Fibroblast of pulmonary artery (primary cell): ENCODE results near the gene STEAP4.

Experiments used
- DNase-seq: peaks from one replicate; pipeline ENCODE4 v3.0.0-alpha.2; 2010; ENCODE audit warnings: low read depth
- H3K4me3 ChIP-seq: replicated peaks from 2 replicates; pipeline ENCODE4 v1.5.1; 2011; ENCODE audit warnings: low read depth, mild to moderate bottlenecking, control low read depth, low read length, moderate library complexity
- TF ChIP-seq, protein P1 (sequence below): IDR thresholded peaks from 2 replicates; pipeline ENCODE4 v1.5.1; 2011; ENCODE audit warnings: mild to moderate bottlenecking, control low read depth, low read length, inconsistent platforms; ENCODE audit errors: missing control alignments

STEAP4 gene

DNA sequence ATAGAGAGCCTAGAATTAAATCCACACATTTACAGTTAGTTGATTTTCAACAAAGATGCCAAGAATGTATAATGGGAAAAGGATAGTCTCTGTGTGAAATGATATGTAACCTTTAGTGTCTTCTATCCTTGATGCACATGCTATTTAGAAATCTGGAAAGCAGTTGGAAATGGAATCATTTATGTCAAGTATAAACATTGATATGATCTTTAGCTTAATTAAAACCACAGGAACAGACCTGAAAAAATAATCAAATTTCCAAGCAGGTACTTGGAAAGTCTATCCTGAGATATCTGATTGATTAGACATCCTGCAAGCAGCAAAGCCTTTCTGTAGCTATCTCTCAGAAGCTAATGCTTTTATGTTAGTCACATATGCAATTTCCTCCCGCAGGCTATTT is 62.4 kb downstream of the STEAP4 start:
- no peak for DNase-seq
- H3K4me3 ChIP-seq = no peak overlapping the region
- TF ChIP-seq, protein P1, sequence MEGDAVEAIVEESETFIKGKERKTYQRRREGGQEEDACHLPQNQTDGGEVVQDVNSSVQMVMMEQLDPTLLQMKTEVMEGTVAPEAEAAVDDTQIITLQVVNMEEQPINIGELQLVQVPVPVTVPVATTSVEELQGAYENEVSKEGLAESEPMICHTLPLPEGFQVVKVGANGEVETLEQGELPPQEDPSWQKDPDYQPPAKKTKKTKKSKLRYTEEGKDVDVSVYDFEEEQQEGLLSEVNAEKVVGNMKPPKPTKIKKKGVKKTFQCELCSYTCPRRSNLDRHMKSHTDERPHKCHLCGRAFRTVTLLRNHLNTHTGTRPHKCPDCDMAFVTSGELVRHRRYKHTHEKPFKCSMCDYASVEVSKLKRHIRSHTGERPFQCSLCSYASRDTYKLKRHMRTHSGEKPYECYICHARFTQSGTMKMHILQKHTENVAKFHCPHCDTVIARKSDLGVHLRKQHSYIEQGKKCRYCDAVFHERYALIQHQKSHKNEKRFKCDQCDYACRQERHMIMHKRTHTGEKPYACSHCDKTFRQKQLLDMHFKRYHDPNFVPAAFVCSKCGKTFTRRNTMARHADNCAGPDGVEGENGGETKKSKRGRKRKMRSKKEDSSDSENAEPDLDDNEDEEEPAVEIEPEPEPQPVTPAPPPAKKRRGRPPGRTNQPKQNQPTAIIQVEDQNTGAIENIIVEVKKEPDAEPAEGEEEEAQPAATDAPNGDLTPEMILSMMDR = no peak

DNA sequence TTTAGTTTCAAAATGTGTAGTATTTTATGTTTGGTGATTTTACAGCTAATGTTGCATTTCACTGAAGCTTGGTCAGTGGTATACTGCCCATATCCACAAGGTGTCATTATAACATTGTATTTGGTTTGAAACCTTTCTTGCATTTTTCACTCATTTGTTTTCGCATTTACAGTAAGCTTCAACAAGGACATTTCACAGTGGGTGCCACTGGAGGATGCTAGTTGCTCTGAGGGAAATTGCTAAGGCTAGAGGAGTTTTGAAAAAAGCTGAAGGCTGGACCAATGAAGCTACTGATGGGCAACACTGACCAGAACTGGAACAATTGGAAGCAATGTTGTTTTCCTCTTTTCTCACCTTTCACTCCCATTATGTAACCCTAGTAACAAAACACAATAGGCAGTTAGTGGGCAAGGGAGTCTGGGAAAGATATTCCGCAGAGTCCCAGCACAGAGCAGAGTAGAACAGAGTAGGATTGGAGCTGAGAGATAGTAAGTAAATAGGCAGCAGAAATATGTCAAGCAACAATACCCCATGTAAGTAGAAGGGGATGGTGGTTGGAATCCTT is 63.3 kb downstream of the STEAP4 start:
- no peak overlapping the region for H3K4me3 ChIP-seq
- DNase-seq = peak; percentile 75
- TF ChIP-seq, protein P1 = peak; percentile 80

DNA sequence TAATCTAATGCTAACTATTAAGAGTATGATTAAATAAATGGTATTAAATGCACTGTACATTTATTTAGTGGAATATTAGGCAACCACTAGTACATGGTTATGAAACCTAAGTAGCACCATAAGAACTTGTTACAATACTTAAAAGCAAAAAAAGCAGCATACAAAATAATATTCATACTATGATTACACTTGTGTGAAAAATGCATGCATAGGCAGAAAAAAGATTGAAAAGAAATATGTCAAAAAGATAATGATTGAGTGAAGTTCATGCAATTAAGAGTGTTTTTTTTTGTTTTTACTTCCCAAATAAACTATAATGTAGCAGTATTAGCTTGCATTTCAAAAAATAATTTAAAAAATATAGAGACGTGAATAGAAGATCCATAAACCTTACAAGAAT is 66.8 kb downstream of the STEAP4 start:
- H3K4me3 ChIP-seq = no peak overlapping the region
- TF ChIP-seq, protein P1 = no peak
- DNase-seq = no peak

DNA sequence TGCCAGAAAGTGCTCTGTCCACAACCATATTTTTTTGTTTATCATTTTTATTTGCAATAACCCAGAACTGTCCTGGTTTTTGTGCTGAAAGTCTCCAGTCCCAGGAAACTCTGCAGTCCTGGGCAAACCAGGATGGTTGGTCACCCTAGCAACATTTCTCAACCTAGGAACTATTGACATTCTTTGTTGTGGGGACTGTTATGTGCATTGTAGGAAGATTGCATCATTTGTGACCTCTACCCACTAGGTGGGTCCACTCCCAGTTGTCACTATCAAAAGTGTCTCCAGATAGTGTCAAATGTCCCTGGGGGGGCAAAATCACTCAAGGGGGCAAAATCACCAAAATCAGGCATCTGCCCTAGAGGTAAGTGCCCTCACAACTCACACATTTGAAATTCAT is 72.9 kb downstream of the STEAP4 start:
- no peak overlapping the region for H3K4me3 ChIP-seq
- TF ChIP-seq, protein P1 = no peak
- DNase-seq = peak; percentile 14

DNA sequence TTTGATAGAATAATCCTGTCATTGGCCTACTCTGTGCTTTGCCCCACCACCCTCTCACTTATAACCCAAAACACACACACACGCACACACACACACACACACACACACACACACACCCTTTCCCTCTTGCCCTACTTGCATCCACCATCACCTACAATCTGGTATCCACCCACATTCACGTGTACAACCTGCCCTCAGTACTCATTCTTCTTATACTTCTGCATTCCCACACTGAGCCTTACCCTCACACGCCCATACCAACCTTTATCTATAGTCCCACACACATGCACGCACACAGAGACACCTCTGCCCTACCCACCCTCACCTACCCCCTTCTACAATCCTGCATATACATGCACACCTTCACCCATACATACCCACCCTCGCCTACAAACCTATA is 76.0 kb downstream of the STEAP4 start:
- TF ChIP-seq, protein P1 = no peak
- no peak for DNase-seq
- no peak overlapping the region for H3K4me3 ChIP-seq

DNA sequence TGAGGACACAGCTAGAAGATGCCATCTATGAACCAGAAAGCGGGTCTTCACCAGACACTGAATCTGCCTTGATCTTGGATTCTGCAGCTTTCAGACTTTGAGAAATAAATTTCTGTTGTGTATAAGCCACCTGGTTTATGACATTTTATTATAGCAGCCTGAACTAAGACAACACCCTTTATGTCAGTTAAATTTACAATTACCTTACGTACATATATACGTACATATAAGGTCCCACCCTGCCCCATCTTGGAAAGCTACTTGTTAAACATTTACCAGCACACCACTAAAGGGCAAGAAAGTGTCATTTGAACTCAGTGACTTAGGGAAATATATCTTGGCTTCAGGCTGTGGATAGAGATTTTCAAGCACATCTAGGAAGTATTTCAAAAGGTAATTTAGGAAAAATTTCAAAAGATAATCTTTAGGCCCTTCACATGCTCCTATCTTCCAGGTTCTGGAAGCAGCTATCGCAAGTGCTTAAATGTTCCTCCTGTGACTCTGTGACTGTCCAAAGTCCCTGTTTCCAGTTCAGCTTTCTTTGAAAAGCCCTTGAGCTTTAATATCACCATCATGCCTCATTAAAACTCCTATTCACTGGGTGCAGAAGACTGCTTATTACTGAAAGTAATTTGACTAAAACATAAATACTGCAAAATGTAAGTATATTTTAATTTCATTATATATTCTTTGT is 77.2 kb downstream of the STEAP4 start:
- DNase-seq = no peak
- H3K4me3 ChIP-seq = no peak overlapping the region
- TF ChIP-seq, protein P1 = no peak
